CD4-positive, alpha-beta T cell treated with Interleukin-17A for 1 hour (primary cell): ENCODE measurements around the gene CHM.

ENCODE experiments used
- DNase-seq: peaks from one replicate; pipeline ENCODE4 v3.0.0-alpha.2; 2020

The CHM gene

GRCh38 chrX:85903692-85904471, 143.5 kb downstream of the CHM start:
- DNase-seq: no peak

GRCh38 chrX:85897362-85898126, 149.8 kb downstream of the CHM start:
- no peak for DNase-seq

DNA sequence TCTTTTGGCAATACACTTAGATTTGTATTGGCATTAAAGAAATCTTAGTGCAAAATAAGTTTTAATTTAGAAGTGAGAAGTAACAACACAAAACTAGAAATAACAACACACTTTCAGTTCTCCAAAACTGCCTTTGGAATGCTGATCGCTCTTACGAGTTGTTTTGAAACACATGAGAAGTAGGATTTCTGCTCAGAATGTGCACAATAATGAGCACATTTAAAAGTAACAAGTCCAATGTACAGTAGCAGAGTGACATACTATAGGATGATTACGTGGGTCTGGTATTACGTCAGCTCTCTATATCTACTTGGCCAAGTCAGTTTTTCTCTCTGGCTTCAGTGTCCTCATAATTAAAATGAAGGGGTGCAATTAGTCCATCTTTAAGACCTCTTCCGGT, 164.8 kb downstream of the CHM start:
- DNase-seq: no peak

- no peak for DNase-seq
Measured at GRCh38 chrX:85870585-85870984, 176.8 kb downstream of the CHM start.

DNA sequence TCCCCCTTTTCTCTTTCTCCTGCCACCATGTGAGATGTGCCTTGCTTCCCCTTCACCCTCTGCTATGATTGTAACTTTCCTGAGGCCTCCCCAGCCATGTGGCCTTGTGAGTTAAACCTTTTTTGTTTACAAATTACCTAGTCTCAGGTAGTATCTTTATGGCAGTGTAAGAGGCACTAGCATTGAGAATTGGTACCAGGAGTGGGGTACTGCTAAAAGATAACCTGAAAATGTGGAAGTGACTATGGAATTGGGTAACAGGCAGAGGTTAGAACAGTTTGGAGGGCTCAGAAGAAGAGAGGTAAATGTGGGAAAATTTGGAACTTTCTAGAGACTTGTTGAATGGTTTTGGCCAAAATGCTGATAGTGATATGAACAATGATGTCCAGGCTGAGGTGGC, 182.0 kb downstream of the CHM start:
- DNase-seq: no peak

DNA sequence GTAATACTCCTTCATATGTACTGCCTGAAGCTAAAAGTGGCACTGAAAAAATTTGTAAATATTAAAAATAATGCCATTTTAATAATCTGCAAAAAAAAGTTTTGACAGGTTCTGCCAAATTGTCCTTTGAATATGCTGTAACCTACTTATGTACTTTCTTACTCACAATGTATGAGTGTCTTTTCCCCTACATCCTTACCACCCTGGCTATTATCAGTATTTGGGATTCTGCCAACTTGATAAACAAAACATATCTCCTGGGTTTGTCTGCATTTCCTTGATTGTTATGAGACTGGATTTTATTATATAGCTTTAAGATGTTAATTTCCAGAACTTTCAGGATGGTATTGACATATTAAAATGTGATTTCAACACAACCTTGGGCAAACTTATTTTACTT, 187.9 kb downstream of the CHM start:
- no peak for DNase-seq

DNA sequence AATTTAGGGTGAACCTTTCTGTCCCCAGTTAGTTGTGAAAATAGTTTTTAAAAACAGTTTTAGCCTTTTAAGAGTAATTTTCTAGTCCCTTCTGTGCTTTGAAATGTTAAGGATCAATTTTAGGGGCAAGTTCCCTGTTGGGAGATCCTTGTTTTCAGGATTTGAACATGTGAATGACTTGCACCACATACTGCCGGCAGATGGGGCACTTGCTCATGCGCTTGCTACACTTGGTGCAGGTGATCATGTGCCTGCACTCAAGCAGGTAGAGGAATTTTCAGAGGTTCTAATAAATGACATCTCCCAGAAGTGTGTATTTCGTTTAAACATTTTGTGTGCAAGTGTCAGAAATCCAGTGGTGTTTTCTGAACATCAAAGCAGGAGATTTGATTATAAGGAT, 195.9 kb downstream of the CHM start:
- peak; percentile 0 for DNase-seq

GRCh38 chrX:85836868-85837267, 210.5 kb downstream of the CHM start:
- DNase-seq: no peak

- no peak for DNase-seq
Measured at GRCh38 chrX:85828771-85829170, 218.6 kb downstream of the CHM start.

DNA sequence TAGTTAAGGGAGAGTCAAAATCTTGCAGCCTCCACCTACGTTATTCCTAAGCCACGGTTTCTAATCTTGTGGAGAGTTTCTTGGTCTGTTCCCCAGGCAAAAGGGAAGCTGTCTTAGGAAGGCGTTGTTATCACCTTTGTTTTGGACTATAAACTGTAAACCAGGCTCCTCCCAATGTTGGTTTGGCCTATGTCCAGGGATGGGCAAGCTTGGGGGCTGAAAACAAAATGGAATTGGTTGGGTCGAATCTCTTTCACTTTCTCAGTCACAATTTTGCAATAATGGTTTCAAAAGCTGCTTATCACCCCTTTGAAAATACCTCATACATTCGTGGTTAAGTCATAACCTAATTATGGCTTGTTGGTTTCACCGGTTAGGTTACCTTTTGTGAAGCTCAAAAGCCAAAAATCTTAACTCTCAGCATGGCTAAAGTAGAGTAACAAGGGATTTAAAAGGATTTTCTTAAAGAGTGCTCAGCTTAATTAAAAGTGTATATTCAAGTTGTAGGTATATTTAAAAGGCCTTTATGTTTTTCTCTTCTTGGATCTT, 232.1 kb downstream of the CHM start:
- DNase-seq: no peak
